TTC549 (cell line): ENCODE measurements around the gene LRRC3.
A peak's percentile ranks its signal among the peaks of the same experiment; 100 is the strongest.

Experiments used
- FAIRE-seq: peaks from 2 replicates; lab custom pipeline; 2012; peaks lifted over from hg19 to GRCh38; lab: Jason Lieb, UNC

LRRC3 gene

GRCh38 chr21:44424608-44425306 is 30.6 kb upstream of the LRRC3 start:
- FAIRE-seq = no peak

- no peak for FAIRE-seq
These were observed 29.9 kb upstream of the LRRC3 start for GRCh38 chr21:44425307-44425894.

- no peak for FAIRE-seq
These were observed 29.2 kb upstream of the LRRC3 start for GRCh38 chr21:44425895-44426662.

GRCh38 chr21:44426663-44427191 is 28.6 kb upstream of the LRRC3 start:
- FAIRE-seq = no peak

GRCh38 chr21:44427241-44428120 is 27.8 kb upstream of the LRRC3 start:
- no peak for FAIRE-seq

GRCh38 chr21:44428281-44428960 is 26.9 kb upstream of the LRRC3 start:
- FAIRE-seq = peak; percentile 84

- no peak for FAIRE-seq
These were observed 25.4 kb upstream of the LRRC3 start for GRCh38 chr21:44429894-44430293.

GRCh38 chr21:44431300-44431699 is 24.0 kb upstream of the LRRC3 start:
- no peak for FAIRE-seq

GRCh38 chr21:44432841-44433790 is 22.2 kb upstream of the LRRC3 start:
- no peak for FAIRE-seq

- no peak for FAIRE-seq
These were observed 21.3 kb upstream of the LRRC3 start for GRCh38 chr21:44433791-44434567.

GRCh38 chr21:44434568-44434925 is 20.8 kb upstream of the LRRC3 start:
- FAIRE-seq = no peak

- no peak for FAIRE-seq
These were observed 20.2 kb upstream of the LRRC3 start for GRCh38 chr21:44434936-44435635.

GRCh38 chr21:44436111-44436611 is 19.1 kb upstream of the LRRC3 start:
- no peak for FAIRE-seq

- no peak for FAIRE-seq
These were observed 18.4 kb upstream of the LRRC3 start for GRCh38 chr21:44436958-44437357.

- no peak for FAIRE-seq
These were observed 18.0 kb upstream of the LRRC3 start for GRCh38 chr21:44437371-44437695.

- no peak for FAIRE-seq
These were observed 17.4 kb upstream of the LRRC3 start for GRCh38 chr21:44437696-44438431.

- FAIRE-seq = no peak
These were observed 16.6 kb upstream of the LRRC3 start for GRCh38 chr21:44438531-44439210.

- no peak for FAIRE-seq
These were observed 16.1 kb upstream of the LRRC3 start for GRCh38 chr21:44439211-44439600.
